ENCODE data around the gene HLCS.
"Not testable (repeated sequence)": the region's sequence is repeated elsewhere in the genome, so short reads cannot be mapped to it uniquely, and the experiment has no call there.

The HLCS gene

GRCh38 chr21:37006486-37007291 is 40.2 kb upstream of the HLCS start, which contains the start of gene RIPPLY3:
TSS of gene RIPPLY3 (plus strand) at chr21:37006702. CDS start at chr21:37006773, 71 bp downstream.
- Histone ChIP-seq H4K20me1 (ENCODE audit: low read depth, low read length) (no peaks in the 10 kb centered on the region), H3K9ac (ENCODE audit: low read length) (no peak within 1 kb of the TSS), H2AFZ (ENCODE audit: low read depth, low read length, severe bottlenecking) (no peak within 1 kb of the TSS), H3K36me3 (ENCODE audit: low read length) (no peaks in the 10 kb centered on the region), H3K27ac (ENCODE audit: low read depth, low read length) (no peak within 1 kb of the TSS), H3F3A (ENCODE audit: insufficient read depth) (no peaks in the 10 kb centered on the region), H3K4me3 (ENCODE audit: insufficient read depth, low read length, poor library complexity, severe bottlenecking) (no peak within 1 kb of the TSS), H3K9me3 (ENCODE audit: insufficient read depth, low read length) (no peaks in the 10 kb centered on the region), H3K9me2 (replicated peaks; ENCODE audit: insufficient read depth, low read length) (no peaks in the 10 kb centered on the region), H3K27me3 (ENCODE audit: low read length) (no peaks in the 10 kb centered on the region), H3K79me2 (ENCODE audit: insufficient read depth, low read length) (no peaks in the 10 kb centered on the region), H3K4me2 (ENCODE audit: low read depth, low read length, poor library complexity, severe bottlenecking) (no peak within 1 kb of the TSS)
- TF ChIP-seq CTCF (IDR thresholded peaks at IDR 0.05; ENCODE audit: insufficient read depth, low read length, poor library complexity, severe bottlenecking) (no peak), EZH2phosphoT487 (conservative IDR thresholded peaks at IDR 0.05; ENCODE audit: low read length) (no peak)

- Histone ChIP-seq H3K4me2 (ENCODE audit: low read depth, low read length, poor library complexity, severe bottlenecking) (no peak overlapping the region), H3K4me3 (ENCODE audit: insufficient read depth, low read length, poor library complexity, severe bottlenecking) (no peak overlapping the region), H3K9me3 (ENCODE audit: insufficient read depth, low read length) (no peaks in the 10 kb centered on the region), H2AFZ (ENCODE audit: low read depth, low read length, severe bottlenecking) (no peak overlapping the region), H3K27me3 (ENCODE audit: low read length) (no peaks in the 10 kb centered on the region), H4K20me1 (ENCODE audit: low read depth, low read length) (no peaks in the 10 kb centered on the region), H3K9ac (ENCODE audit: low read length) (no peak overlapping the region), H3K9me2 (replicated peaks; ENCODE audit: insufficient read depth, low read length) (no peaks in the 10 kb centered on the region), H3K36me3 (ENCODE audit: low read length) (no peaks in the 10 kb centered on the region), H3K79me2 (ENCODE audit: insufficient read depth, low read length) (no peaks in the 10 kb centered on the region), H3K27ac (ENCODE audit: low read depth, low read length) (no peak overlapping the region), H3F3A (ENCODE audit: insufficient read depth) (no peaks in the 10 kb centered on the region)
- TF ChIP-seq EZH2phosphoT487 (conservative IDR thresholded peaks at IDR 0.05; ENCODE audit: low read length) (no peak), CTCF (IDR thresholded peaks at IDR 0.05; ENCODE audit: insufficient read depth, low read length, poor library complexity, severe bottlenecking) (no peak)
Observed at GRCh38 chr21:37005548-37006485, 39.3 kb upstream of the HLCS start.

- H3K9me3 ChIP-seq (ENCODE audit: insufficient read depth, low read length); H3K9ac ChIP-seq (ENCODE audit: low read length); H3K4me2 ChIP-seq (ENCODE audit: low read depth, low read length, poor library complexity, severe bottlenecking); H2AFZ ChIP-seq (ENCODE audit: low read depth, low read length, severe bottlenecking); H3K4me3 ChIP-seq (ENCODE audit: insufficient read depth, low read length, poor library complexity, severe bottlenecking); H3K79me2 ChIP-seq (ENCODE audit: insufficient read depth, low read length); H3K27me3 ChIP-seq (ENCODE audit: low read length); H3K36me3 ChIP-seq (ENCODE audit: low read length); H3K27ac ChIP-seq (ENCODE audit: low read depth, low read length); H4K20me1 ChIP-seq (ENCODE audit: low read depth, low read length); H3F3A ChIP-seq (ENCODE audit: insufficient read depth); H3K9me2 ChIP-seq (replicated peaks; ENCODE audit: insufficient read depth, low read length): not testable (repeated sequence)
Observed at GRCh38 chr21:37003917-37004316, 37.4 kb upstream of the HLCS start.

GRCh38 chr21:37002851-37003250 is 36.4 kb upstream of the HLCS start:
- H3K4me3 ChIP-seq (ENCODE audit: insufficient read depth, low read length, poor library complexity, severe bottlenecking); H3K36me3 ChIP-seq (ENCODE audit: low read length); H2AFZ ChIP-seq (ENCODE audit: low read depth, low read length, severe bottlenecking); H3K9me2 ChIP-seq (replicated peaks; ENCODE audit: insufficient read depth, low read length); H3K79me2 ChIP-seq (ENCODE audit: insufficient read depth, low read length); H3K27ac ChIP-seq (ENCODE audit: low read depth, low read length); H3K9ac ChIP-seq (ENCODE audit: low read length); H3K9me3 ChIP-seq (ENCODE audit: insufficient read depth, low read length); H3K27me3 ChIP-seq (ENCODE audit: low read length); H3K4me2 ChIP-seq (ENCODE audit: low read depth, low read length, poor library complexity, severe bottlenecking); H3F3A ChIP-seq (ENCODE audit: insufficient read depth); H4K20me1 ChIP-seq (ENCODE audit: low read depth, low read length): not testable (repeated sequence)

Measured in SU-DHL-6 (cell line).